ENCODE results near the gene SMAD3. TPM values are rescaled to one million over a fixed set of nuclear protein-coding genes. Genes with fewer than 3 reads are reported as not detected.

SMAD3 gene
- total and polyA plus RNA-seq, 2 experiments from 2014 or later, result 30.8 to 34.0 TPM

GRCh38 chr15:67068710-67069400 is 3.5 kb downstream of the SMAD3 start:
- Histone ChIP-seq H3K36me3 (ENCODE audit: low read depth) (peaks cover 9% of the 10 kb centered on the region; the same call in 1 of the 2 replicates), H3F3A (ENCODE audit: insufficient read depth) (peaks cover 35% of the 10 kb centered on the region), H3K4me2 (ENCODE audit: unreplicated experiment) (peak overlapping the region; percentile 93), H3K4me3 (peak overlapping the region; percentile 95), H3K27me3 (replicated peaks; ENCODE audit: insufficient read depth) (no peaks in the 10 kb centered on the region), H3K4me1 (ENCODE audit: insufficient read depth) (peaks cover 29% of the 10 kb centered on the region), H3K9ac (peak overlapping the region; percentile 98), H4K20me1 (ENCODE audit: insufficient read depth) (0 out of 2 replicates have a peak, but pooled peaks cover 7% of the 10 kb centered on the region), H3K27ac (peak overlapping the region; percentile 83), H2AFZ (no peak overlapping the region), H3K9me3 (ENCODE audit: low read depth) (no peaks in the 10 kb centered on the region), H3K9me2 (ENCODE audit: insufficient read depth) (no peaks in the 10 kb centered on the region), H3K79me2 (ENCODE audit: insufficient read depth) (peaks cover 74% of the 10 kb centered on the region)
- in situ Hi-C loops (cut with MboI), result no loop called here
- DNase-seq, result peak; percentile 66
- 17 to 18% methylated on average over 6 of the region's 6 CpGs for WGBS, 2 experiments (ENCODE audit: low coverage in 1 of 2, low lambda C conversion rate in 2 of 2, missing lambda C conversion rate in 2 of 2)
- TF ChIP-seq EZH2phosphoT487 (IDR thresholded peaks at IDR 0.05; ENCODE audit: insufficient read depth, low read depth), result no peak
- no peak for TF ChIP-seq EZH2 (IDR thresholded peaks at IDR 0.05; ENCODE audit: insufficient read depth, poor library complexity, severe bottlenecking)

GRCh38 chr15:67070150-67070549 is 4.7 kb downstream of the SMAD3 start:
- H3K36me3 ChIP-seq (ENCODE audit: low read depth), result peaks cover 9% of the 10 kb centered on the region; the same call in 1 of the 2 replicates
- no peak overlapping the region for H3K4me2 ChIP-seq (ENCODE audit: unreplicated experiment)
- no peaks in the 10 kb centered on the region for H3K27me3 ChIP-seq (replicated peaks; ENCODE audit: insufficient read depth)
- H3K9me2 ChIP-seq (ENCODE audit: insufficient read depth), result no peaks in the 10 kb centered on the region
- no peak overlapping the region for H3K27ac ChIP-seq
- DNase-seq, result no peak
- no peak overlapping the region for H3K4me3 ChIP-seq
- H3K9ac ChIP-seq, result no peak overlapping the region
- H3K79me2 ChIP-seq (ENCODE audit: insufficient read depth), result peaks cover 87% of the 10 kb centered on the region
- TF ChIP-seq EZH2 (IDR thresholded peaks at IDR 0.05; ENCODE audit: insufficient read depth, poor library complexity, severe bottlenecking) (no peak), EZH2phosphoT487 (IDR thresholded peaks at IDR 0.05; ENCODE audit: insufficient read depth, low read depth) (no peak)
- no peak overlapping the region for H2AFZ ChIP-seq
- in situ Hi-C loops (cut with MboI), result no loop called here
- H3K9me3 ChIP-seq (ENCODE audit: low read depth), result no peaks in the 10 kb centered on the region
- H4K20me1 ChIP-seq (ENCODE audit: insufficient read depth), result 0 out of 2 replicates have a peak, but pooled peaks cover 7% of the 10 kb centered on the region
- peaks cover 42% of the 10 kb centered on the region for H3F3A ChIP-seq (ENCODE audit: insufficient read depth)
- WGBS, 2 experiments (ENCODE audit: low coverage in 1 of 2, low lambda C conversion rate in 2 of 2, missing lambda C conversion rate in 2 of 2), result 88 to 91% methylated on average over 5 of the region's 5 CpGs
- H3K4me1 ChIP-seq (ENCODE audit: insufficient read depth), result peaks cover 39% of the 10 kb centered on the region

- no peak for DNase-seq
- H3K9me2 ChIP-seq (ENCODE audit: insufficient read depth), result no peaks in the 10 kb centered on the region
- H3K36me3 ChIP-seq (ENCODE audit: low read depth), result peaks cover 9% of the 10 kb centered on the region; the same call in 1 of the 2 replicates
- 0 out of 2 replicates have a peak, but pooled peaks cover 7% of the 10 kb centered on the region for H4K20me1 ChIP-seq (ENCODE audit: insufficient read depth)
- no peak overlapping the region for H3K27ac ChIP-seq
- H3K4me3 ChIP-seq, result no peak overlapping the region
- no peak overlapping the region for H2AFZ ChIP-seq
- peaks cover 96% of the 10 kb centered on the region for H3K79me2 ChIP-seq (ENCODE audit: insufficient read depth)
- H3K4me2 ChIP-seq (ENCODE audit: unreplicated experiment), result no peak overlapping the region
- TF ChIP-seq EZH2 (IDR thresholded peaks at IDR 0.05; ENCODE audit: insufficient read depth, poor library complexity, severe bottlenecking) (no peak), EZH2phosphoT487 (IDR thresholded peaks at IDR 0.05; ENCODE audit: insufficient read depth, low read depth) (no peak)
- no peaks in the 10 kb centered on the region for H3K9me3 ChIP-seq (ENCODE audit: low read depth)
- no peak overlapping the region for H3K9ac ChIP-seq
- H3K4me1 ChIP-seq (ENCODE audit: insufficient read depth), result peaks cover 48% of the 10 kb centered on the region
- H3K27me3 ChIP-seq (replicated peaks; ENCODE audit: insufficient read depth), result no peaks in the 10 kb centered on the region
- in situ Hi-C loops (cut with MboI), result no loop called here
- H3F3A ChIP-seq (ENCODE audit: insufficient read depth), result peaks cover 51% of the 10 kb centered on the region
- WGBS, 2 experiments (ENCODE audit: low coverage in 1 of 2, low lambda C conversion rate in 2 of 2, missing lambda C conversion rate in 2 of 2), result 95 to 97% methylated on average over 9 of the region's 9 CpGs
Observed at GRCh38 chr15:67070892-67071664, 5.7 kb downstream of the SMAD3 start.

GRCh38 chr15:67072442-67072841 is 7.0 kb downstream of the SMAD3 start:
- Histone ChIP-seq H2AFZ (no peak overlapping the region), H3K4me2 (ENCODE audit: unreplicated experiment) (no peak overlapping the region), H4K20me1 (ENCODE audit: insufficient read depth) (0 out of 2 replicates have a peak, but pooled peaks cover 7% of the 10 kb centered on the region), H3K9ac (no peak overlapping the region), H3K4me3 (no peak overlapping the region), H3K79me2 (ENCODE audit: insufficient read depth) (peaks cover 100% of the 10 kb centered on the region), H3K9me3 (ENCODE audit: low read depth) (no peaks in the 10 kb centered on the region), H3K27me3 (replicated peaks; ENCODE audit: insufficient read depth) (no peaks in the 10 kb centered on the region), H3K27ac (no peak overlapping the region), H3F3A (ENCODE audit: insufficient read depth) (peaks cover 52% of the 10 kb centered on the region), H3K36me3 (ENCODE audit: low read depth) (peaks cover 9% of the 10 kb centered on the region; the same call in 1 of the 2 replicates), H3K4me1 (ENCODE audit: insufficient read depth) (peaks cover 55% of the 10 kb centered on the region), H3K9me2 (ENCODE audit: insufficient read depth) (no peaks in the 10 kb centered on the region)
- in situ Hi-C loops (cut with MboI), result no loop called here
- 100% methylated on average over 1 of the region's 1 CpG for WGBS, 2 experiments (ENCODE audit: low coverage in 1 of 2, low lambda C conversion rate in 2 of 2, missing lambda C conversion rate in 2 of 2)
- no peak for DNase-seq
- no peak for TF ChIP-seq EZH2 (IDR thresholded peaks at IDR 0.05; ENCODE audit: insufficient read depth, poor library complexity, severe bottlenecking)
- TF ChIP-seq EZH2phosphoT487 (IDR thresholded peaks at IDR 0.05; ENCODE audit: insufficient read depth, low read depth), result no peak
